Neuronal stem cell (in vitro differentiated cells): ENCODE measurements around the gene CCDC87.

Experiments used
- DNase-seq: peaks from one replicate; pipeline ENCODE4 v3.0.0-alpha.2; 2013; ENCODE audit warnings: low spot score
- H2AFZ ChIP-seq: one replicate; pipeline ENCODE4 v1.6.1; 2013; ENCODE audit warnings: mild to moderate bottlenecking, low read length, inconsistent platforms
- H2AK5ac ChIP-seq: 2 replicates; pipeline ENCODE4 v1.6.1; 2013; ENCODE audit warnings: low read depth, mild to moderate bottlenecking, inconsistent platforms, low read length, moderate library complexity, mixed read lengths
- H2BK120ac ChIP-seq: 2 replicates; pipeline ENCODE4 v1.6.1; 2013; ENCODE audit warnings: low read depth, mild to moderate bottlenecking, inconsistent platforms, low read length, moderate library complexity, mixed read lengths
- H2BK12ac ChIP-seq: one replicate; pipeline ENCODE4 v1.6.1; 2013; ENCODE audit warnings: low read length, inconsistent platforms
- H2BK15ac ChIP-seq: 2 replicates; pipeline ENCODE4 v1.6.1; 2013; ENCODE audit warnings: mild to moderate bottlenecking, low read length, inconsistent platforms, mixed read lengths
- H2BK5ac ChIP-seq: one replicate; pipeline ENCODE4 v1.6.1; 2013; ENCODE audit warnings: inconsistent platforms, mild to moderate bottlenecking, low read length, moderate library complexity
- H3K14ac ChIP-seq: one replicate; pipeline ENCODE4 v1.6.1; 2013; ENCODE audit warnings: low read length, inconsistent platforms
- H3K18ac ChIP-seq: 2 replicates; pipeline ENCODE4 v1.6.1; 2013; ENCODE audit warnings: low read length, inconsistent platforms
- H3K23ac ChIP-seq: 2 replicates; pipeline ENCODE4 v1.6.1; 2013; ENCODE audit warnings: low read depth, mild to moderate bottlenecking, mixed read lengths, low read length, inconsistent platforms; ENCODE audit not compliant: poor library complexity
- H3K27ac ChIP-seq: replicated peaks from 3 replicates; pipeline ENCODE4 v1.5.1; 2013; ENCODE audit warnings: low read length, inconsistent platforms
- H3K27me3 ChIP-seq, 3 experiments: 2 replicates each; pipeline ENCODE4 v1.6.1; 2013; ENCODE audit warnings: low read length in 3 of 3, mild to moderate bottlenecking in 2 of 3, inconsistent platforms in 1 of 3, low read depth in 1 of 3, mixed read lengths in 1 of 3, moderate library complexity in 1 of 3; ENCODE audit not compliant: control insufficient read depth in 3 of 3, insufficient read depth in 3 of 3
- H3K36me3 ChIP-seq, 2 donors: replicated peaks in 1 of 2; 2 replicates each; pipeline ENCODE4 v1.6.1; 2013; ENCODE audit warnings: low read length in 2 of 2; ENCODE audit not compliant: control insufficient read depth in 2 of 2, insufficient read depth in 2 of 2
- H3K4ac ChIP-seq: 2 replicates; pipeline ENCODE4 v1.6.1; 2013; ENCODE audit warnings: inconsistent platforms, mild to moderate bottlenecking, low read length, moderate library complexity
- H3K4me1 ChIP-seq, 2 donors: 1 replicate in 1 of 2; 2 replicates in 1 of 2; pipeline ENCODE4 v1.6.1; 2013; ENCODE audit warnings: low read length in 2 of 2, low read depth in 1 of 2; ENCODE audit not compliant: control insufficient read depth in 2 of 2, insufficient read depth in 1 of 2
- H3K4me2 ChIP-seq: one replicate; pipeline ENCODE4 v1.6.1; 2013; ENCODE audit warnings: mild to moderate bottlenecking, low read length, inconsistent platforms; ENCODE audit not compliant: insufficient read depth, poor library complexity, severe bottlenecking
- H3K4me3 ChIP-seq, 2 donors: 2 replicates each; pipeline ENCODE4 v1.5.1; 2013; ENCODE audit warnings: low read length in 2 of 2, mild to moderate bottlenecking in 2 of 2, inconsistent platforms in 1 of 2, moderate library complexity in 1 of 2
- H3K79me1 ChIP-seq: one replicate; pipeline ENCODE4 v1.6.1; 2013; ENCODE audit warnings: low read depth, mild to moderate bottlenecking, inconsistent platforms, low read length, moderate library complexity
- H3K9ac ChIP-seq: one replicate; pipeline ENCODE4 v1.6.1; 2013; ENCODE audit warnings: mild to moderate bottlenecking, low read depth, low read length, inconsistent platforms; ENCODE audit not compliant: poor library complexity
- H3K9me3 ChIP-seq, 2 donors: replicated peaks in 1 of 2; 2 replicates each; pipeline versions ENCODE3 to v1.6.1; 2013; ENCODE audit warnings: low read length in 2 of 2, mild to moderate bottlenecking in 2 of 2, inconsistent platforms in 1 of 2, low read depth in 1 of 2, mixed read lengths in 1 of 2, moderate library complexity in 1 of 2; ENCODE audit not compliant: control insufficient read depth in 2 of 2, insufficient read depth in 1 of 2
- H4K8ac ChIP-seq: one replicate; pipeline ENCODE4 v1.6.1; 2013; ENCODE audit warnings: low read depth, mild to moderate bottlenecking, inconsistent platforms, low read length, moderate library complexity
- H4K91ac ChIP-seq: one replicate; pipeline ENCODE4 v1.6.1; 2013; ENCODE audit warnings: low read length, low read depth, mild to moderate bottlenecking, inconsistent platforms; ENCODE audit not compliant: poor library complexity
- WGBS, 2 donors: extraction: QIAGEN DNeasy Blood & Tissue Kit; methylation state at CpG; one replicate each; pipeline ENCODE4 v1.1.7; 2013; ENCODE audit warnings: missing lambda C conversion rate in 2 of 2, mixed read lengths in 1 of 2; ENCODE audit not compliant: insufficient read length in 2 of 2, insufficient replicate concordance in 1 of 2; ENCODE audit errors: extremely low coverage in 2 of 2; 5-methylcytosine and 5-hydroxymethylcytosine counted together

Gene CCDC87

DNA sequence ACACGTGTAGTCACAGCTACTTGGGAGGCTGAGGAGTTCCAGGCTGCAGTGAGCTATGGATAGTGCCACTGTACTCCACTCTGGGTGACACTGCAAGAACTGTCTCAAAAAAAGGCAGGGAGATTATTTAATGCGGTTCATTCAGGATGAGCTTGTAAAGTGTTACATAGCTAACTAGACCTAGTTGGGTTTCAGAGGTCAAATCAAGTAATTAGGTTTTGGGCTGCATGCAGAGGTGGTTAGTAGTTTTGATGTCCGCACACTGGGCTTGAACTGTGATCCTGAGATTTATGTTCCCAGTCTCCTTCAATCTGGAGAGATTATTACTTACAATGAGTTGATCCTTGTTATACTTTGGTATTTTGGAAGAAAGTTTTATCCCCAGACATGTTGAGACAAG, 43.5 kb upstream of the CCDC87 start:
- H3K18ac ChIP-seq = no peak overlapping the region
- H2AK5ac ChIP-seq = no peak overlapping the region
- H3K27ac ChIP-seq = peak overlapping the region; percentile 7
- H3K4me3 ChIP-seq = no peak overlapping the region
- H3K9ac ChIP-seq = no peak overlapping the region
- H3K14ac ChIP-seq = no peak overlapping the region
- H2BK12ac ChIP-seq = no peak overlapping the region
- no peak overlapping the region for H3K23ac ChIP-seq
- H2BK15ac ChIP-seq = no peak overlapping the region
- H2BK5ac ChIP-seq = no peak overlapping the region
- no peak for DNase-seq
- no CpG with 5 or more reads among the region's 3 CpGs for WGBS, 2 donors
- no peaks in the 10 kb centered on the region for H3K9me3 ChIP-seq
- H4K91ac ChIP-seq = no peak overlapping the region
- H4K8ac ChIP-seq = no peak overlapping the region
- peaks cover 8 to 24% of the 10 kb centered on the region in 2 donors for H3K4me1 ChIP-seq
- peaks cover 3% of the 10 kb centered on the region for H3K79me1 ChIP-seq
- H2AFZ ChIP-seq = no peak overlapping the region
- peaks cover 19 to 73% of the 10 kb centered on the region in 2 donors for H3K36me3 ChIP-seq
- no peak overlapping the region for H3K4me2 ChIP-seq
- H3K4ac ChIP-seq = no peak overlapping the region
- H3K27me3 ChIP-seq = no peaks in the 10 kb centered on the region
- no peak overlapping the region for H2BK120ac ChIP-seq

DNA sequence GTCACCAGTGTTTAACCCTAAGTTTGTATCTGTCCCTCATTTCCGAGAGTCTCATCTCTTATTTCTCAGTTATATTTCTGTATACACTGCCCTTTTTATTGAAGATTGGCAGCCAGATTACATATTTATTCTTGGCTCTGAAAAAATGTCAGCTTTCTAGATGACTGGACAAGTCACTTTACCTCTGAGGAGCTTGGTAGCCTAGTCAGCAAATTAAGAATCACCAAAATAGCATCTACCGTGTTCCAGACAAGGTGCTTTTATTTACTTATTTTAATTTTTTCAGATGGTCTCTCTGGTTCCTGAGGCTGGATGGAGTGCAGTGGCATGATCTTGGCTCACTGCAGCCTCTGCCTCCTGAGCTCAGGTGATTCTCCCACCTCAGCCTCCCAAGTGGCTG, 40.1 kb upstream of the CCDC87 start:
- no peaks in the 10 kb centered on the region for H3K9me3 ChIP-seq
- H3K18ac ChIP-seq = no peak overlapping the region
- no peak overlapping the region for H2AFZ ChIP-seq
- no peak overlapping the region for H4K8ac ChIP-seq
- no peak overlapping the region for H2AK5ac ChIP-seq
- H4K91ac ChIP-seq = no peak overlapping the region
- no peak overlapping the region for H3K27ac ChIP-seq
- H3K27me3 ChIP-seq = no peaks in the 10 kb centered on the region
- no peak overlapping the region for H3K4ac ChIP-seq
- peaks cover 0 to 5% of the 10 kb centered on the region in 2 donors for H3K4me1 ChIP-seq
- no peak overlapping the region for H3K4me3 ChIP-seq
- no peak overlapping the region for H3K23ac ChIP-seq
- WGBS, 2 donors = no CpG with 5 or more reads among the region's 2 CpGs
- H3K36me3 ChIP-seq = peaks cover 31 to 82% of the 10 kb centered on the region in 2 donors
- no peak overlapping the region for H2BK12ac ChIP-seq
- H2BK15ac ChIP-seq = no peak overlapping the region
- H3K9ac ChIP-seq = no peak overlapping the region
- no peak overlapping the region for H3K14ac ChIP-seq
- no peak overlapping the region for H3K4me2 ChIP-seq
- peaks cover 10% of the 10 kb centered on the region for H3K79me1 ChIP-seq
- H2BK5ac ChIP-seq = no peak overlapping the region
- H2BK120ac ChIP-seq = no peak overlapping the region
- DNase-seq = no peak

DNA sequence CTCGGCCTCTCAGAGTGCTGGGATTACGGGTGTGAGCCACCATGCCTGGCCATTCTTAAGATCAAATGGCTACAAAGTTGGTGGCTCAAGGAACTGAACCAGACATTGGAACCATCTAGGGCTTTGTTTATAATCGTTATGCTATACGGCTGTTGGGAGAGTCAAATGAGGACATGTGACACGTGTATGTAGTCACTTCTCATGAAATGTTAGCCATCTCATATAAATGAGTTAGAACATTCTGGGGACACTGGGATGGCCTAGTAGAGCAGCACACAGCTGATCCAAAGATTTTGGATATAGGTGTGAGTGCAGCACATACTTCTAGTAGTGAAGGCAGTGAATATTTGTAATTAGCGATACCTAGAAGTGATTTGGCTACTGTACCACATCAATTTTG, 39.0 kb upstream of the CCDC87 start:
- H3K9me3 ChIP-seq = no peaks in the 10 kb centered on the region
- no CpG with 5 or more reads among the region's 6 CpGs for WGBS, 2 donors
- H2BK5ac ChIP-seq = no peak overlapping the region
- H2AK5ac ChIP-seq = no peak overlapping the region
- no peaks in the 10 kb centered on the region for H3K4me1 ChIP-seq
- no peak overlapping the region for H2AFZ ChIP-seq
- H4K91ac ChIP-seq = no peak overlapping the region
- H2BK12ac ChIP-seq = no peak overlapping the region
- DNase-seq = no peak
- H3K14ac ChIP-seq = no peak overlapping the region
- H3K27me3 ChIP-seq = no peaks in the 10 kb centered on the region
- H3K9ac ChIP-seq = no peak overlapping the region
- no peak overlapping the region for H3K27ac ChIP-seq
- H3K4me2 ChIP-seq = no peak overlapping the region
- no peak overlapping the region for H2BK120ac ChIP-seq
- H3K4me3 ChIP-seq = no peak overlapping the region
- H3K4ac ChIP-seq = no peak overlapping the region
- H3K23ac ChIP-seq = no peak overlapping the region
- H3K18ac ChIP-seq = no peak overlapping the region
- peaks cover 10% of the 10 kb centered on the region for H3K79me1 ChIP-seq
- no peak overlapping the region for H2BK15ac ChIP-seq
- H4K8ac ChIP-seq = no peak overlapping the region
- peaks cover 42 to 91% of the 10 kb centered on the region in 2 donors for H3K36me3 ChIP-seq

DNA sequence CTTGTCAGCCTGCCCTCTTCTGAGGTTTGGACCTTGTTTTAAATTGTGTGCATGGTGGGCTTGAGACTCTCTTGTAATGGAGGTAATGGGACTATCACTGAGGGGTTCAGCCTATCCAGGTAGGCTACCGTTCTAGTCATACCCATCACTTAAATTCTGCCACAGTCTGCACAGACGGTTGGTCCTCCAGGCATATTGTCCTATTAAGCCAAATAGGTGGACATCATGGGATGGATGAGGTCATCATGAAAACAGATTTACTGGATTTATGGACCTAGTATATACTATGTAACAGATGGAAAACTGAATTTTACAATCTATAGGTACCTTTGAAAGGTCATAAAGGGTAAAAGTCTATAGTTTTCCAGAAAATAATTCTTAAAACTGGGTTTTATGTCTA, 36.5 kb upstream of the CCDC87 start:
- no peak overlapping the region for H4K91ac ChIP-seq
- H3K27ac ChIP-seq = no peak overlapping the region

More for the DNA sequence above, 36.5 kb upstream of the CCDC87 start:
- no peak overlapping the region for H3K14ac ChIP-seq
- peaks cover 63 to 96% of the 10 kb centered on the region in 2 donors for H3K36me3 ChIP-seq
- H2AFZ ChIP-seq = no peak overlapping the region
- no peak overlapping the region for H3K4me3 ChIP-seq
- no peaks in the 10 kb centered on the region for H3K27me3 ChIP-seq
- H3K4ac ChIP-seq = no peak overlapping the region
- H3K79me1 ChIP-seq = peaks cover 29% of the 10 kb centered on the region
- DNase-seq = no peak
- no peaks in the 10 kb centered on the region for H3K4me1 ChIP-seq
- H3K9ac ChIP-seq = no peak overlapping the region
- no peak overlapping the region for H3K23ac ChIP-seq
- H4K8ac ChIP-seq = no peak overlapping the region
- H3K18ac ChIP-seq = no peak overlapping the region
- H2BK12ac ChIP-seq = no peak overlapping the region
- no peak overlapping the region for H3K4me2 ChIP-seq
- H2AK5ac ChIP-seq = no peak overlapping the region
- H2BK15ac ChIP-seq = no peak overlapping the region
- no peaks in the 10 kb centered on the region for H3K9me3 ChIP-seq
- H2BK5ac ChIP-seq = no peak overlapping the region
- H2BK120ac ChIP-seq = no peak overlapping the region
- no CpG with 5 or more reads among the region's 2 CpGs for WGBS, 2 donors
